HG02870 (cell line): Measurements from ENCODE around the gene EGLN1.

Source experiments
- ATAC-seq: cut with Tn5 transposase; IDR thresholded peaks from one replicate; pipeline ENCODE4 v1.9.1; 2021; ENCODE audit warnings: mild to moderate bottlenecking, moderate library complexity; ENCODE audit not compliant: unreplicated experiment

EGLN1 gene

DNA sequence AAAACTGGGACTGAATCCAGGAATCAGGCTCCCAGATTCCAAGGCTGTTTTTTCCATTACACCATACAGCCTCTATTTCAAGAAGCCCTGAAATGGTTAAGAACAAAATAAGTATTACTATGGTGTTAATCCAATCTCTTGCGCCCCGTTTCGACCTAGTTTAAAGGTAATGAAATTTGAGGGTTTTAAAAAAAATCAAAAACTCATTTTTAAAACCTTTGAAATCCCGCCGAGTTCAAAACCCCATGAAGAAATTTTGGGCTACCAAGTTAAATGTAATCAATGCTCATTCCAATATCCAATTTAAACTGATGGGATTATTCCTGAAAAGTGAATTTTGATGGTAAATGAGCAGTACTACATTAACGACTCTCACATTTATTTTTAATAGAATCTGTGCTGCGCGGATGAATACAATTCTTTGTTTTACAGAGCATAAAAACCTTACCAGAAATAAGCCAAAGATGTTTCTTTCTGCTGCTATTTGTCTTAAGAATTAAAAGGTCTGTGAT lies 767 bp upstream of the EGLN1 start:
- no peak for ATAC-seq

GRCh38 chr1:231421546-231421970 lies 529 bp downstream of the EGLN1 start:
- peak; percentile 10 for ATAC-seq

- ATAC-seq = peak; percentile 7
Measured at GRCh38 chr1:231420959-231421545, 1.0 kb downstream of the EGLN1 start.

DNA sequence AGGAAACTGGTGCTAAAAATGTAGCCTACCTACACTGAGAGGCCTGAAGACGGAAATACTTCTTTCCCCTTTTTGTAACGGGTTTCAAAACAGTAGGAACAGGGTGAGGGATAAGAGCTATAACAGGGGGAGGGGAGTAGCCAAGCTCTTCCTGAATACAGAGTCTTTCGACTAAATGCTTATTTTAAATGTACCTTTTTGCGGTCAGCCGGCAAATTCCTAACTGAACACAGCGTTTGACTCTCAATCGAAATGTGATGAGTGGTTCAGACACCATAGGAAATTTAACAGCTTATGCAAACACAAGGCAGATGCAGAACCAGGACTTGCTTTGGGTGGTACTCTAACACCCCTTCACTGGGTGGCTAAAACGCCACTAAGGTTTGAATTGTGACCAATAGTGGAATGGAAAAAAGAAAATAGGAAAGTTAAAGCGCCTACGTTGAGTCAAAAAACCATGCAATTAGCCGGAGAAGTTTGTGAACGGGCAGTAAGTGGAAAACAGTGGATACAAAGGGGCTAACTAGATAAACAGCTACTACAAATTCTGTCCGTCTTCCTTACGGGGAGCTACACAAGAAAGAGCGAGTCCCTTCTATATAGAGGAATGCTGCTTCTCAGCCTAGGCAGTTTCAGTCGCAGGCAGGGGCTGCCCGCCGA lies 1.7 kb downstream of the EGLN1 start:
- no peak for ATAC-seq

GRCh38 chr1:231419738-231420298 lies 2.3 kb downstream of the EGLN1 start:
- ATAC-seq = no peak

GRCh38 chr1:231419147-231419546 lies 2.9 kb downstream of the EGLN1 start:
- no peak for ATAC-seq

GRCh38 chr1:231418741-231419107 lies 3.4 kb downstream of the EGLN1 start:
- no peak for ATAC-seq

DNA sequence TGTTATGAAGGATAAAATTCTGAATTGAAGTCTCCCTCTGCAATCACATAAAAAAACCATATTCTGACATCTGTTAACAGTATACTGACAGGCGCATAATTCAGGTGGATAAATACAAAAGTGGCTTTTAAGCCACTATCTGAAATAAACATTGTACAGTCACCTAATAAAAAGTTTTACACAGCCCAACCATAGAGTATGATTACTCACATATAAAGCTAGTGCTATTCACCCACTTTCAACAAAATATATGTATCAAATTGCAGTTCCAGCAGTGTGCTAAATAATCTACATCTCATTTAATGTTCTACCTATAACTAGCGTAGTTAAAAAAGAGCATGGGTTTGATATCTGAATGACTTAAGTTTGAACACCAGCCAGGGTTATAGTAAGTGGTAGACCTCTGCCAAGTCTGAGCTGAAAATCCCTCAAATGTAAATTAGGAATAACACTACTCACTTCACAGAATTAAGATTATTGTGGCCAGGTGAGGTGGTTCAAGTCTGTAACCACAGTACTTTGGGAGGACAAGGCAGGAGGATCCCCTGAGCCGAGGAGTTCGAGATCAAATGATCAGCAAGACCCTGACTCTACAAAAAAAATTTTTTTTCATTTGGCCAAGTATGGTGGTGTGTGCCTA lies 3.9 kb downstream of the EGLN1 start:
- ATAC-seq = no peak

GRCh38 chr1:231417513-231417912 lies 4.6 kb downstream of the EGLN1 start:
- no peak for ATAC-seq

DNA sequence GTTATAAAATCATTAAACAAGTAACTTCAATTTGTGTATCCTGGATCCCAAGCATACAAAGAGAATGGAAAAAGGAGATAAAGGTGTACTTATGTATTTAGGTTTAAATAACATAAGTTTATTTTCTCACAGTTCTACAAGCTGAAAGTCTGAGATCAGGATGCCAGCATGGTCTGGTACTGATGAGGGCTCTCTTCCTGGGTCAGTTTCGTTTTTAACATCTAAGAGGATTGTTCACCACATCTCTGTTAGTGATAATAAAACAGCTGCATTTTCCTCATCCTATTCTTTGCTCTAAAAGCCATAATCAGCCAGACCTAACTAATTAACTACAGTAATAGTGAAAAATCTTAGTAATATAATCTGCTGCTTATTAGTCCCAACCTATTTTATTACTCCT lies 5.2 kb downstream of the EGLN1 start:
- no peak for ATAC-seq

DNA sequence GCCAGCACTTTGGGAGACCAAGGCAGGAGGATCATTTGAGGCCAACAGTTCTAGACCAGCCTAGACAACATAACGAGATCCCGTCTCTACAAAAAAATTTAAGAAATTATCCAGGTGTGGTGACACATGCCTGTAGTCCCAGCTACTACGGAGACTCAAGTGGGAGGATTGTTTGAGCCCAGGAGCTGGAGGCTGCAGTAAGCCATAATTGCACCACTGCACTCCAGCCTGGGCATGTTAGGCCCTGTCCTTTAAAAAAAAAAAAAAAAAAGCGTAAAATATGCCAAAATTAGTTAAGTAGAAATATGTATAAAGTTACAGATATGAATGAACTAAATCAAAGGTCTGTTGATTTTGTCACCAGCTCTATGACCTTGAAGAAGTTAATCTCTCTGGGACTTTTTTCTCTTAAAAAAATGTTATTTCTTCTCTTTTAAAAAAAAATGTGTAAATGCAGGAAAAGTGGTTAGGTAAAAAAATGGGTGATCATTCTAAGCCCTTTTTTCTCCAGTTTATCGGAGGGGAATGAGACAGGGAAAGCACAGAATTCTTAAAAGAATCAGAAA lies 7.0 kb downstream of the EGLN1 start:
- ATAC-seq = no peak

DNA sequence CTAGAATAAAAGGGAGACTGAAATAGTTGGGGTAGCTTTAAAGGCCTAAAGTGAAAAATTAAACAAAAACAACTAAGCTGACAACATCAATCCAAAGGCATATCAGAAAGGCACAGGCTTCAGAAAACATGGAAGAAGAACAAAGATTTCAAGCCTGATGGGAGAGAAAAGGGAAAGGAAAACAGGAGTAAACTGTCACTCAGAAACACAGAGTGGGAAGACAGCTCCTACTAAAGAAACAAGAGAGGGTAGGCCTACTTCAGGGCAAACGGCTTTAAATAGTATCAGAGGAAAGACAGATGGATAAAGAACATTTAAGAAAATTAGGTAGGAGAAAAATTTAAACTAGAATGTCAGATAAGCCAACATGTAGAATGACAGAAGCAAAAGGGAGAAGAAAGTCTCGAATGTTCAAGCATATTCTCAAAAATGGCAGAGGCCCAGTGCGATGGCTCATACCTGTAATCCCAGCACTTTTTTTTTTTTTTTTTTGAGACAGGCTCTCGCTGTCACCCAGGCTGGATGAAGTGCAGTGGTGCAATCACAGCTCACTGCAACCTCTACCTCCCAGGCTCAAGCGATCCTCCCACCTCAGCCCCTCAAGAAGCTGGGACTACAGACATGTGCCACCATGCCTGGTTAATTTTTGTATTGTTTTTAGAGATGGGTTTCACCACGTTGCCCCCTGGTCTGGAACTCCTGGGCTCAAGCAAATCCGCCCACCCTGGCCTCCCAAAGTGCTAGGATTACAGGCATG lies 7.6 kb downstream of the EGLN1 start:
- ATAC-seq = no peak

DNA sequence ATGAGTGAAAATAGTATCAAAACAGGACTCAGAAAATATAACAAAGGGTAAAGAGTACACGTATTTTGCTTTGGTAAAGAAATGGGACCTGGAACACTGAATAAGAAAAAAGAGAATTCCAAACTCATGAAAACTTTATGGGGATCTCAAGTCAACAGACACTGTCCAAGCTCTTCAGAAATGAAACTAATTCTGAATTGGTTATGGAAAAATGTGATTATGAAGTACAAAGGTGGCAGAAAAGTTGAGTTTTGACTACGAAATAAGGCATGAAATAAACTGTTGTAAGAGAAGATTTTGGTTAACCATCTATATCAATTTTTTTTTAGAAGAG lies 8.4 kb downstream of the EGLN1 start:
- no peak for ATAC-seq

- ATAC-seq = no peak
Measured at GRCh38 chr1:231411036-231411531, 11.0 kb downstream of the EGLN1 start.

- ATAC-seq = no peak
Measured at GRCh38 chr1:231410036-231410612, 12.0 kb downstream of the EGLN1 start.

- no peak for ATAC-seq
Measured at GRCh38 chr1:231408528-231409094, 13.5 kb downstream of the EGLN1 start.

GRCh38 chr1:231407547-231408396 lies 14.3 kb downstream of the EGLN1 start:
- peak; percentile 64 for ATAC-seq

DNA sequence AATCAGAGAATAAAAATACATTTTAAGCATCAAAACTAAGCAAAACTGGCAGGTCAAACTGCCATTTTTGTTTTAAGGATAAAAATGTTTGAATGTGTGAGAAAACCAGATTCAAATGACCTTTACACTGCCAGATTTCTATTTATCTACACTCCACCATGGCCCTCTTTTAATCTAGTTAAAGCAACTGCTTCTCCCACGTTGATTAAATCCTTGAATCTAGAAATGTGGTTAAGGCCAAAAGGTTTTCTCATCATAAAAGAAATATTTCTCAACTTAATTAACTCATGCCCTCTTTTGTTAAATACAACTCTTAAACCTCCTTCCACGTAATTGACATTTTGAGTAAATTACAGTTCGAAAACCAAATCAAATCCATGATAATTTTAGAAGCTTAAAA lies 15.0 kb downstream of the EGLN1 start:
- no peak for ATAC-seq

- no peak for ATAC-seq
Measured at GRCh38 chr1:231404318-231404717, 17.8 kb downstream of the EGLN1 start.
